H9 (cell line): ENCODE measurements around the gene SIDT2. TPM values are rescaled to one million over a fixed set of nuclear protein-coding genes. Genes with fewer than 3 reads are reported as not detected.

ENCODE experiments used
- DNase-seq: peaks from one replicate; pipeline ENCODE4 v3.0.0-alpha.2; 2017
- H2AFZ ChIP-seq: one replicate; pipeline ENCODE4 v1.6.1; 2013; ENCODE audit warnings: mild to moderate bottlenecking, low read length, control low read depth, moderate library complexity
- H2AK5ac ChIP-seq: 2 replicates; pipeline ENCODE4 v1.6.1; 2013; ENCODE audit warnings: low read length, control low read depth, mixed read lengths; ENCODE audit not compliant: insufficient read length
- H2BK120ac ChIP-seq: one replicate; pipeline ENCODE4 v1.6.1; 2013; ENCODE audit warnings: low read depth, mild to moderate bottlenecking, low read length, control low read depth, inconsistent platforms; ENCODE audit not compliant: poor library complexity, severe bottlenecking
- H2BK12ac ChIP-seq: 2 replicates; pipeline ENCODE4 v1.6.1; 2013; ENCODE audit warnings: low read length, control low read depth, mixed read lengths, low read depth; ENCODE audit not compliant: insufficient read length
- H2BK15ac ChIP-seq: 2 replicates; pipeline ENCODE4 v1.6.1; 2013; ENCODE audit warnings: low read depth, low read length, control low read depth
- H2BK20ac ChIP-seq: one replicate; pipeline ENCODE4 v1.6.1; 2013; ENCODE audit warnings: low read depth, mild to moderate bottlenecking, low read length, control low read depth, inconsistent platforms; ENCODE audit not compliant: poor library complexity, severe bottlenecking
- H2BK5ac ChIP-seq: 2 replicates; pipeline ENCODE4 v1.6.1; 2013; ENCODE audit warnings: low read length, control low read depth, mixed read lengths; ENCODE audit not compliant: insufficient read length
- H3K14ac ChIP-seq: 2 replicates; pipeline ENCODE4 v1.6.1; 2013; ENCODE audit warnings: low read length, control low read depth; ENCODE audit not compliant: insufficient read depth
- H3K18ac ChIP-seq: 2 replicates; pipeline ENCODE4 v1.6.1; 2013; ENCODE audit warnings: low read depth, mild to moderate bottlenecking, mixed read lengths, low read length, control low read depth; ENCODE audit not compliant: insufficient read length
- H3K23ac ChIP-seq: 2 replicates; pipeline ENCODE4 v1.6.1; 2013; ENCODE audit warnings: low read length, control low read depth, mixed read lengths, low read depth; ENCODE audit not compliant: insufficient read length
- H3K23me2 ChIP-seq: 2 replicates; pipeline ENCODE4 v1.6.1; 2013; ENCODE audit warnings: low read depth, mild to moderate bottlenecking, mixed read lengths, low read length, control low read depth; ENCODE audit not compliant: insufficient read length, poor library complexity, severe bottlenecking
- H3K27ac ChIP-seq: 2 replicates; pipeline ENCODE4 v1.5.1; 2013; ENCODE audit warnings: low read length, control low read depth, mixed read lengths, low read depth; ENCODE audit not compliant: insufficient read length
- H3K27me3 ChIP-seq: 2 replicates; pipeline ENCODE4 v1.6.1; 2013; ENCODE audit warnings: low read length, control low read depth, inconsistent platforms; ENCODE audit not compliant: insufficient read depth
- H3K4ac ChIP-seq: 2 replicates; pipeline ENCODE4 v1.6.1; 2013; ENCODE audit warnings: low read depth, mild to moderate bottlenecking, control low read depth, inconsistent platforms, low read length, moderate library complexity
- H3K4me1 ChIP-seq: 2 replicates; pipeline ENCODE4 v1.6.1; 2013; ENCODE audit warnings: low read length, control low read depth, inconsistent platforms; ENCODE audit not compliant: insufficient read depth
- H3K4me2 ChIP-seq: 2 replicates; pipeline ENCODE4 v1.6.1; 2013; ENCODE audit warnings: low read length, control low read depth, mixed read lengths; ENCODE audit not compliant: insufficient read length, insufficient read depth
- H3K56ac ChIP-seq: 2 replicates; pipeline ENCODE4 v1.6.1; 2013; ENCODE audit warnings: low read depth, mild to moderate bottlenecking, mixed read lengths, low read length, control low read depth; ENCODE audit not compliant: insufficient read length
- H3K79me1 ChIP-seq: 2 replicates; pipeline ENCODE4 v1.6.1; 2013; ENCODE audit warnings: low read depth, mild to moderate bottlenecking, moderate library complexity, low read length, control low read depth, inconsistent platforms; ENCODE audit not compliant: insufficient read depth, poor library complexity, severe bottlenecking
- H3K79me2 ChIP-seq: 2 replicates; pipeline ENCODE4 v1.6.1; 2013; ENCODE audit warnings: low read length, control low read depth, inconsistent platforms; ENCODE audit not compliant: insufficient read depth
- H3K9ac ChIP-seq: 2 replicates; pipeline ENCODE4 v1.6.1; 2013; ENCODE audit warnings: low read length, control low read depth, mixed read lengths; ENCODE audit not compliant: insufficient read length; ENCODE audit errors: extremely low read depth
- H3K9me3 ChIP-seq: one replicate; pipeline ENCODE4 v1.6.1; 2013; ENCODE audit warnings: low read depth, low read length, inconsistent platforms; ENCODE audit not compliant: control insufficient read depth
- H3T11ph ChIP-seq: one replicate; pipeline ENCODE4 v1.6.1; 2013; ENCODE audit warnings: mild to moderate bottlenecking, low read length, control low read depth, inconsistent platforms
- H4K20me1 ChIP-seq: one replicate; pipeline ENCODE4 v1.6.1; 2013; ENCODE audit not compliant: control insufficient read depth, insufficient read length, insufficient read depth
- H4K5ac ChIP-seq: 2 replicates; pipeline ENCODE4 v1.6.1; 2013; ENCODE audit warnings: low read depth, mild to moderate bottlenecking, mixed read lengths, low read length, control low read depth; ENCODE audit not compliant: insufficient read length
- H4K8ac ChIP-seq: replicated peaks from 2 replicates; pipeline ENCODE4 v1.6.1; 2013; ENCODE audit warnings: low read length, control low read depth, mixed read lengths, low read depth; ENCODE audit not compliant: insufficient read length
- H4K91ac ChIP-seq: 2 replicates; pipeline ENCODE4 v1.6.1; 2013; ENCODE audit warnings: low read depth, mild to moderate bottlenecking, moderate library complexity, mixed read lengths, low read length, control low read depth; ENCODE audit not compliant: insufficient read length
- H3K27ac Mint-ChIP-seq, 3 experiments: 2 replicates in 2 of 3; 3 replicates in 1 of 3; pipeline ENCODE4 v1.8.0; 2020 to 2021; ENCODE audit warnings: mixed read lengths in 3 of 3, mild to moderate bottlenecking in 1 of 3, moderate library complexity in 1 of 3
- H3K27me3 Mint-ChIP-seq: 2 replicates; pipeline ENCODE4 v1.8.0; 2021; ENCODE audit warnings: low read depth, mild to moderate bottlenecking, moderate library complexity, mixed read lengths
- H3K36me3 Mint-ChIP-seq, 3 experiments: 2 replicates in 2 of 3; 3 replicates in 1 of 3; pipeline ENCODE4 v1.8.0; 2020 to 2021; ENCODE audit warnings: low read depth in 3 of 3, mixed read lengths in 3 of 3; ENCODE audit not compliant: insufficient read depth in 1 of 3
- H3K4me1 Mint-ChIP-seq, 2 experiments: 2 replicates each; pipeline ENCODE4 v1.8.0; 2020; ENCODE audit warnings: mixed read lengths in 2 of 2
- H3K4me3 Mint-ChIP-seq, 2 experiments: 2 replicates in 1 of 2; 3 replicates in 1 of 2; pipeline ENCODE4 v1.8.0; 2020 to 2021; ENCODE audit warnings: mild to moderate bottlenecking in 2 of 2, mixed read lengths in 2 of 2, moderate library complexity in 1 of 2
- H3K9me3 Mint-ChIP-seq, 2 experiments: 2 replicates in 1 of 2; 3 replicates in 1 of 2; pipeline ENCODE4 v1.8.0; 2020; ENCODE audit warnings: mild to moderate bottlenecking in 2 of 2, mixed read lengths in 2 of 2, moderate library complexity in 1 of 2
- CTCF ChIP-seq: fragments of 200-600 bp; sonication (generic); conservative IDR thresholded peaks from 3 replicates; pipeline ENCODE4 v1.8.0; 2021; ENCODE audit warnings: antibody characterized with exemption, mild to moderate bottlenecking
- WGBS: extraction: QIAGEN DNeasy Blood & Tissue Kit; methylation state at CpG from one replicate; pipeline ENCODE4 v1.1.7; 2013; ENCODE audit warnings: missing lambda C conversion rate, low lambda C conversion rate, mixed read lengths; ENCODE audit not compliant: insufficient read length; ENCODE audit errors: extremely low coverage; 5-methylcytosine and 5-hydroxymethylcytosine counted together
- total RNA-seq: library from RNA; stranded (reverse); gene quantifications from 2 replicates; pipeline ENCODE4 v1.2.1, GENCODE V29; 2021

The SIDT2 gene
- total RNA-seq, 1 experiment from 2014 or later, result 18.3 TPM

GRCh38 chr11:117189941-117190544 is 11.5 kb downstream of the SIDT2 start:
- Histone ChIP-seq H3K18ac (no peak overlapping the region), H3K23ac (no peak overlapping the region), H2AK5ac (no peak overlapping the region), H3K79me1 (no peaks in the 10 kb centered on the region), H3K23me2 (no peaks in the 10 kb centered on the region), H4K8ac (no peak overlapping the region), H3K4me1 (no peaks in the 10 kb centered on the region), H2BK120ac (no peak overlapping the region), H4K20me1 (no peaks in the 10 kb centered on the region), H2BK5ac (no peak overlapping the region), H3K4me2 (no peak overlapping the region), H3K27ac (no peak overlapping the region), H2BK20ac (no peak overlapping the region), H3K4ac (no peak overlapping the region), H4K5ac (no peak overlapping the region), H3K79me2 (no peaks in the 10 kb centered on the region), H2BK15ac (no peak overlapping the region), H3K27me3 (no peaks in the 10 kb centered on the region), H3T11ph (no peak overlapping the region), H2AFZ (no peak overlapping the region), H2BK12ac (no peak overlapping the region), H3K9ac (no peak overlapping the region), H3K9me3 (no peaks in the 10 kb centered on the region), H4K91ac (no peak overlapping the region), H3K14ac (no peak overlapping the region), H3K56ac (no peak overlapping the region)
- peaks cover 3 to 39% (median 23%) of the 10 kb centered on the region in 3 experiments; a peak in 6 of 7 replicates for H3K36me3 Mint-ChIP-seq
- WGBS, result no CpG with 5 or more reads among the region's 8 CpGs
- H3K27me3 Mint-ChIP-seq, result no peaks in the 10 kb centered on the region
- no peak for TF ChIP-seq CTCF
- no peaks in the 10 kb centered on the region; a peak in 1 of 4 replicates for H3K4me1 Mint-ChIP-seq
- H3K27ac Mint-ChIP-seq, result no peak overlapping the region
- no peak overlapping the region for H3K4me3 Mint-ChIP-seq
- no peak for DNase-seq
- H3K9me3 Mint-ChIP-seq, result no peaks in the 10 kb centered on the region
